Naive B cell (primary cell): ENCODE data around the gene SUSD6. TPM values are rescaled to one million over a fixed set of nuclear protein-coding genes. Genes with fewer than 3 reads are reported as not detected.
A peak's percentile ranks its signal among the peaks of the same experiment; 100 is the strongest.

Source experiments
- ATAC-seq, 2 donors: fragments of 150-1000 bp; cut with Tn5 transposase; 2 replicates each; pipeline ENCODE4 v1.10.0; 2021; ENCODE audit warnings: low read depth in 2 of 2, mild to moderate bottlenecking in 2 of 2, moderate library complexity in 2 of 2
- DNase-seq: peaks from one replicate; pipeline ENCODE4 v3.0.0; 2022
- H3K27ac Mint-ChIP-seq, 6 donors: one replicate each; pipeline ENCODE4 v1.8.0; 2020 to 2022; ENCODE audit warnings: mild to moderate bottlenecking in 6 of 6, mixed read lengths in 6 of 6, moderate library complexity in 5 of 6, inconsistent platforms in 2 of 6
- H3K27me3 Mint-ChIP-seq, 3 donors: one replicate each; pipeline ENCODE4 v1.8.0; 2021 to 2022; ENCODE audit warnings: mixed read lengths in 3 of 3, mild to moderate bottlenecking in 1 of 3
- H3K36me3 Mint-ChIP-seq, 2 donors: one replicate each; pipeline ENCODE4 v1.8.0; 2020 to 2022; ENCODE audit warnings: mixed read lengths in 2 of 2, inconsistent platforms in 1 of 2, mild to moderate bottlenecking in 1 of 2
- H3K4me1 Mint-ChIP-seq, 3 donors: one replicate each; pipeline ENCODE4 v1.8.0; 2020 to 2022; ENCODE audit warnings: mixed read lengths in 3 of 3, inconsistent platforms in 1 of 3, mild to moderate bottlenecking in 1 of 3, moderate library complexity in 1 of 3
- H3K4me3 Mint-ChIP-seq, 8 donors: one replicate each; pipeline ENCODE4 v1.8.0; 2020 to 2022; ENCODE audit warnings: mild to moderate bottlenecking in 8 of 8, mixed read lengths in 8 of 8, moderate library complexity in 8 of 8, inconsistent platforms in 2 of 8
- H3K9me3 Mint-ChIP-seq, 7 donors: one replicate each; pipeline ENCODE4 v1.8.0; 2020 to 2022; ENCODE audit warnings: mixed read lengths in 7 of 7, mild to moderate bottlenecking in 5 of 7, inconsistent platforms in 2 of 7, moderate library complexity in 1 of 7
- polyA plus RNA-seq, 6 donors: library from polyadenylated mRNA; unstranded; fragments of 300-500 nt; fragmentation: Illumina TruSeq; gene quantifications; one replicate each; pipeline ENCODE4 v1.2.3, GENCODE V29; 2021; ENCODE audit warnings: low read depth in 6 of 6

The SUSD6 gene
- polyA plus RNA-seq, 6 donors from 2014 or later, result 16.1 to 22.8 (median 19.4) TPM

- DNase-seq (no peak), ATAC-seq (no peak)
- peaks cover 60 to 87% (median 72%) of the 10 kb centered on the region in 3 donors for H3K4me1 Mint-ChIP-seq
- H3K27ac Mint-ChIP-seq, result peak overlapping the region in 4 of 6 donors; percentile 49 to 92 (median 68)
- H3K9me3 Mint-ChIP-seq, result no peaks in the 10 kb centered on the region
- peaks cover 0 to 4% of the 10 kb centered on the region in 2 donors for H3K36me3 Mint-ChIP-seq
- peak overlapping the region in 4 of 8 donors; percentile 22 to 72 (median 55) for H3K4me3 Mint-ChIP-seq
- H3K27me3 Mint-ChIP-seq, result no peaks in the 10 kb centered on the region
Observed at GRCh38 chr14:69675245-69675583, 63.8 kb downstream of the SUSD6 start.

- DNase-seq (no peak), ATAC-seq (no peak)
- Mint-ChIP-seq H3K9me3 (no peaks in the 10 kb centered on the region), H3K27me3 (no peaks in the 10 kb centered on the region), H3K27ac (peak overlapping the region in 4 of 6 donors; percentile 31 to 88 (median 62)), H3K4me3 (peak overlapping the region in 3 of 8 donors; percentile 24 to 54 (median 36)), H3K36me3 (peaks cover 0 to 4% of the 10 kb centered on the region in 2 donors), H3K4me1 (peaks cover 61 to 87% (median 72%) of the 10 kb centered on the region in 3 donors)
Observed at GRCh38 chr14:69675877-69676416, 64.6 kb downstream of the SUSD6 start.

GRCh38 chr14:69676723-69677122 lies 65.3 kb downstream of the SUSD6 start:
- Mint-ChIP-seq H3K36me3 (no peaks in the 10 kb centered on the region), H3K27ac (peak overlapping the region in 4 of 6 donors; percentile 33 to 88 (median 56)), H3K27me3 (no peaks in the 10 kb centered on the region), H3K9me3 (no peaks in the 10 kb centered on the region), H3K4me3 (no peak overlapping the region), H3K4me1 (peaks cover 61 to 87% (median 72%) of the 10 kb centered on the region in 3 donors)
- DNase-seq (no peak), ATAC-seq (no peak)

- ATAC-seq (no peak), DNase-seq (no peak)
- no peaks in the 10 kb centered on the region for H3K9me3 Mint-ChIP-seq
- peaks cover 66 to 87% (median 72%) of the 10 kb centered on the region in 3 donors for H3K4me1 Mint-ChIP-seq
- H3K27ac Mint-ChIP-seq, result peak overlapping the region in 2 of 6 donors; percentile 9
- no peak overlapping the region for H3K4me3 Mint-ChIP-seq
- H3K36me3 Mint-ChIP-seq, result no peaks in the 10 kb centered on the region
- H3K27me3 Mint-ChIP-seq, result no peaks in the 10 kb centered on the region
Observed at GRCh38 chr14:69680297-69680696, 68.9 kb downstream of the SUSD6 start.

GRCh38 chr14:69682136-69682535 lies 70.7 kb downstream of the SUSD6 start:
- peak overlapping the region; percentile 6 to 90 (median 60) for H3K27ac Mint-ChIP-seq
- no peaks in the 10 kb centered on the region for H3K36me3 Mint-ChIP-seq
- no peaks in the 10 kb centered on the region for H3K9me3 Mint-ChIP-seq
- peaks cover 62 to 83% (median 66%) of the 10 kb centered on the region in 3 donors for H3K4me1 Mint-ChIP-seq
- DNase-seq, result no peak
- H3K27me3 Mint-ChIP-seq, result no peaks in the 10 kb centered on the region
- peak; percentile 45 to 60 for ATAC-seq
- H3K4me3 Mint-ChIP-seq, result peak overlapping the region; percentile 25 to 61 (median 46)

GRCh38 chr14:69682621-69683263 lies 71.3 kb downstream of the SUSD6 start:
- Mint-ChIP-seq H3K9me3 (no peaks in the 10 kb centered on the region), H3K4me1 (peaks cover 62 to 83% (median 69%) of the 10 kb centered on the region in 3 donors), H3K27ac (peak overlapping the region; percentile 0 to 90 (median 70)), H3K36me3 (no peaks in the 10 kb centered on the region), H3K27me3 (no peaks in the 10 kb centered on the region), H3K4me3 (peak overlapping the region; percentile 25 to 64 (median 46))
- ATAC-seq, result peak; percentile 55 to 74
- DNase-seq, result no peak

GRCh38 chr14:69683971-69684370 lies 72.6 kb downstream of the SUSD6 start:
- no peak for ATAC-seq
- H3K9me3 Mint-ChIP-seq, result no peaks in the 10 kb centered on the region
- peak overlapping the region in 5 of 6 donors; percentile 0 to 90 (median 57) for H3K27ac Mint-ChIP-seq
- peak overlapping the region in 3 of 8 donors; percentile 14 to 85 (median 34) for H3K4me3 Mint-ChIP-seq
- peaks cover 3 to 4% of the 10 kb centered on the region in 2 donors for H3K36me3 Mint-ChIP-seq
- no peak for DNase-seq
- H3K4me1 Mint-ChIP-seq, result peaks cover 70 to 86% (median 78%) of the 10 kb centered on the region in 3 donors
- H3K27me3 Mint-ChIP-seq, result no peaks in the 10 kb centered on the region

- peaks cover 5 to 8% of the 10 kb centered on the region in 2 donors for H3K36me3 Mint-ChIP-seq
- no peak for ATAC-seq
Observed at GRCh38 chr14:69684461-69685217, 73.2 kb downstream of the SUSD6 start.

GRCh38 chr14:69685218-69685616 lies 73.8 kb downstream of the SUSD6 start:
- peak overlapping the region in 3 of 6 donors; percentile 0 to 72 (median 37) for H3K27ac Mint-ChIP-seq
- no peaks in the 10 kb centered on the region for H3K9me3 Mint-ChIP-seq
- no peak overlapping the region for H3K4me3 Mint-ChIP-seq
- peaks cover 5 to 11% of the 10 kb centered on the region in 2 donors for H3K36me3 Mint-ChIP-seq
- ATAC-seq (peak in 1 of 2 donors; percentile 32), DNase-seq (no peak)
- H3K4me1 Mint-ChIP-seq, result peaks cover 72 to 88% (median 85%) of the 10 kb centered on the region in 3 donors
- H3K27me3 Mint-ChIP-seq, result no peaks in the 10 kb centered on the region

More at GRCh38 chr14:69684461-69685217, 73.2 kb downstream of the SUSD6 start:
- Mint-ChIP-seq H3K27me3 (no peaks in the 10 kb centered on the region), H3K4me1 (peaks cover 72 to 89% (median 82%) of the 10 kb centered on the region in 3 donors), H3K9me3 (no peaks in the 10 kb centered on the region), H3K4me3 (peak overlapping the region in 3 of 8 donors; percentile 1 to 10 (median 5)), H3K27ac (peak overlapping the region; percentile 0 to 90 (median 56))
- no peak for DNase-seq

- H3K4me3 Mint-ChIP-seq, result no peak overlapping the region
- peak overlapping the region in 3 of 6 donors; percentile 37 to 90 (median 61) for H3K27ac Mint-ChIP-seq
- no peaks in the 10 kb centered on the region for H3K9me3 Mint-ChIP-seq
- no peak for ATAC-seq
- DNase-seq, result no peak
- H3K27me3 Mint-ChIP-seq, result no peaks in the 10 kb centered on the region
- peaks cover 5 to 16% of the 10 kb centered on the region in 2 donors for H3K36me3 Mint-ChIP-seq
- peaks cover 71 to 88% (median 82%) of the 10 kb centered on the region in 3 donors for H3K4me1 Mint-ChIP-seq
Observed at GRCh38 chr14:69685716-69686115, 74.3 kb downstream of the SUSD6 start.

- Mint-ChIP-seq H3K27ac (peak overlapping the region in 5 of 6 donors; percentile 27 to 88 (median 68)), H3K4me1 (peaks cover 66 to 88% (median 78%) of the 10 kb centered on the region in 3 donors), H3K27me3 (no peaks in the 10 kb centered on the region), H3K9me3 (no peaks in the 10 kb centered on the region), H3K36me3 (peaks cover 5 to 16% of the 10 kb centered on the region in 2 donors), H3K4me3 (peak overlapping the region in 1 of 8 donors; percentile 59)
- DNase-seq (no peak), ATAC-seq (no peak)
Observed at GRCh38 chr14:69687606-69688298, 76.4 kb downstream of the SUSD6 start.

GRCh38 chr14:69688299-69688649 lies 76.9 kb downstream of the SUSD6 start:
- peaks cover 66 to 88% (median 78%) of the 10 kb centered on the region in 3 donors for H3K4me1 Mint-ChIP-seq
- no peak overlapping the region for H3K4me3 Mint-ChIP-seq
- peak overlapping the region in 4 of 6 donors; percentile 27 to 88 (median 76) for H3K27ac Mint-ChIP-seq
- DNase-seq (no peak), ATAC-seq (no peak)
- H3K36me3 Mint-ChIP-seq, result peaks cover 5 to 16% of the 10 kb centered on the region in 2 donors
- no peaks in the 10 kb centered on the region for H3K9me3 Mint-ChIP-seq
- no peaks in the 10 kb centered on the region for H3K27me3 Mint-ChIP-seq

- H3K36me3 Mint-ChIP-seq, result peaks cover 5 to 16% of the 10 kb centered on the region in 2 donors
- no peak overlapping the region for H3K4me3 Mint-ChIP-seq
- H3K4me1 Mint-ChIP-seq, result peaks cover 63 to 88% (median 78%) of the 10 kb centered on the region in 3 donors
- ATAC-seq (no peak), DNase-seq (no peak)
- no peaks in the 10 kb centered on the region for H3K9me3 Mint-ChIP-seq
- no peaks in the 10 kb centered on the region for H3K27me3 Mint-ChIP-seq
- peak overlapping the region in 4 of 6 donors; percentile 11 to 84 (median 43) for H3K27ac Mint-ChIP-seq
Observed at GRCh38 chr14:69690042-69690441, 78.6 kb downstream of the SUSD6 start.
